Activated CD4-positive, CD25-positive, alpha-beta regulatory T cell treated with anti-CD3 and anti-CD28 coated beads, Interleukin-2, amount 50 U/mL, for 72 hours (primary cell): ENCODE measurements around the gene SERPIND1.
"Not testable (repeated sequence)": the region's sequence is repeated elsewhere in the genome, so short reads cannot be mapped to it uniquely, and the experiment has no call there.

ENCODE experiments used
- DNase-seq: peaks from one replicate; pipeline ENCODE4 v3.0.0; 2021

The SERPIND1 gene

DNA sequence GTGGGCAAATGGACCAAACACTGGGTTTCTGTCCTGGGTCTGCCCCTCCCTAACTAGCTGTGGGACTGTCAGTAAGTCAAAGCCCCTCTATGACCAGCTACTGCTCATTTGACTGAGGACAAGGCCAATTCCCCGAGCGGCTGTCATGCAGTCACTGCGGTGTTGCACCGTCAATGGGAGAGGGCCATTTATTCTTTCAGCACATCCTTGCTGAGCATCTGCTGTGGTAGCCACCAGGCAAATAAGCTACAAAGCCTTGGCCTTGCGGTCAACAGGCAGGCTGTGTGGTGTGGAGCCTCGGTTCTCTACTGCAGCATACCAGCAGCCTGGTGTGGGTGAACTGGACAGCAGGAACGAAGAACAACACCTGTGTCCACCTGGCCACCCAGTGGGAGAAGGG, 25.8 kb upstream of the SERPIND1 start:
- no peak for DNase-seq

DNA sequence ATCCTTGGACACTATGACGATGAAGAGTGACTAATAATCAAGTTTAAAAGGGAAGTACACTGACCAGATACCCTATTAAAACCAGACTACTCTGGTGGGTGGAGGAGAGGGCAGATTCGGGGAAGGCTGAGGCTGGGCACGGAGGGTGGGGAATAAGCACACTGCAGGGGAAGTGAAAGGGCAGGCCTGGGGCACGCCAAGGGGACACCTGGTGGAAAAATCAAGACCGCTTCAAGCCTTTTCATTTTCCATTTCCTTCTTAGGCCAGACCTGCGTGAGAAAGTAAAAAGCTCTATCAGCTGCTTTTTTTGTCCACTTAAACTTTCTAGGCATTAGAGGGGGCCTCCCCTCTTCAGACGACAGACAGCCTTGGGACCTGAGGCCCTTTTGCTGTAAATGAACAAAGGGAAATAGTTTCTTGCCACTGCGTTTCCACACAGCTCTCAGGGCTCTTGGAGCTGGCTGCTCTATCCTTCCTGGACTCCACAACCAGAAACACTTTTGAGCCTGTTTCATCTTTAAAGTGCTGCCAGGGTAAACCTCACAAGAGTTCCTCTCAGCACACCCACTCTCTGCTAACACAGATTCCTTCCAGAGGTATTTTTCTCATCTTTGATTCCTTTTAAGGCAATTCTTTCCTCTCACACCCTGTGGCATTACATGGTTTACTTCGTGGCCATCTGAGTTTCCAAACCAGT, 25.0 kb upstream of the SERPIND1 start:
- DNase-seq = no peak

DNA sequence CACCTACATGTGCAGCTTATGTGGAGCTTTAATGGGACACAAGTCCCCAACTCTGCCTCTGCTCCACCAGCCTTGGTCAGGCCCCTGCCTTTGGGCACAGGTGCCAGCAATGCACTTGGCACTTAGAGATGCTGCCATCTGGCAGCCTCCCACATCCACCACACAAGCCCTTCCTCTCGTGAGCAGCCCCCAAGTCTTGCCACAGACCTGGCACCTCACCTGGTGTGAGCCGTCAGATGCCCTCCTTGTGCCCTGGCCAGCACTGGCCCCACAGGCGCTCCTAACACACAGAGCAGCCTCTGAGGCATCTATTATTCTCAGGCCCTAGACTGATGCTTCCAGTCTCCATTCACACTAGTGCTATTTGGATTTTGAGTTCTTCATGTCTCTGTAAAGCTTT, 24.5 kb upstream of the SERPIND1 start:
- no peak for DNase-seq

DNA sequence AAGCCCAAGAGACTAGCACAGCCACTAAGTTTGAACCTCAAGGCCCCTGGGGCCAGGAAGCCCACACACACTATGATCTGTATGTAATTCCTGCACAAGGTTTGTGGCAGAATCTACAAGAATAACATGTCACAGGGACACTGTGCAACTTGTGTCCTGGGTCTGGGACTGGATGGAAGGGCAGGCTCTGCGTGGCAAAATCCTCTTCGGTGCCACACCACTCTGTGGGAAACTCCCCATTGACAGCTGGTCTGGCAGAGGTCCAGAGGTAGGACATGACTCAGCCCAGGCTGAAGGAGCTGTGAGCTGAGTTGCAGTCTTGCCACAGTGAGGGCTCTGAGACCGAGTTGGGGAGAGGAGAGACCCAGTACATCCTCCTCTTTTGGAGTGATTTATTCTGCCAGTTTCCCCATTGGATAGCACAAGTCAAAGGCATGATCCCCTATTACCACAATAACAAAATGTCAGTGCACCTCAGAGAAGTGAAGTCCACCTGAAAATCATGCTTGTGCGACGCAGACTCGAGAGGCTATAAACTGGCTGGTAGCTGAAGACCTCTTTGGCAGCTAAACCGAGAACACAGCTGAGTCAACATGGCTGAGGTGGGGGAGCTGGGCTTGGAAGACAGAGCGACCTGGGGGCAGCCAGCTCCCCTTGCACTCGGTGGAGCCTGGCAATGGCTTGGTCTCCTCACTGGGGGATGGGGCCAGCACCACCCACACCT, 23.3 kb upstream of the SERPIND1 start:
- DNase-seq = peak; percentile 39

DNA sequence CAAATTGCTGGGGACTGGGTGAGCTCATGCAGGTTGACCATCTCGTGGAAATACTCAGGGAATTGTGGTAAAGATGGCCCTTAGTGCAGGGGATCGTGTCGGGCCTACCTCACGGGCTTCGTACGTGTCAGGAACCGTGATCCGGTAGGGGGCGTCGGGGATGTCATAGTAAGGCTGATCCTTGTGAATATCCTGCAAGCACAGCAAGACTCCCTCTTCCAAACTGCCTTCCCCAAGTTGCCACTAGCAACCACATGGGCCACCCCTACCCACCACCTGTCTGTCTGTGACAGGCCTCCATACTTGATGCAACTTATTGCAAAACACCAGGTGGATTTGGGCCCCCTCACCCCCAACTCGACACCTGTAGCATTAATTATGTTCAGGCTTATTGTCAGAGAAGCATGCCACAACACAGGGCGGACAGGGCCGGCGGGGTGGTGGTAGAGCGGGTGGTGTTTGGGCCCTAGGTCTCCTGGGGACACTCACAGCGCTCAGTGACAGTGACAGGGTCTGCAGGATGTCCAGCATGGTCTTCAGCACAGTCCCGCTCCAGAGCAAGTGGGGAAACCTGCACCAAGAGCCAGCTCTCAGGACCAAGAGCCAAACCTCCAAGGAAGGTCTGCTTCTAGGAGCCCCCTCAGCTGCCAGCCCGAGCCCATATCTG, 22.6 kb upstream of the SERPIND1 start:
- DNase-seq = no peak

DNA sequence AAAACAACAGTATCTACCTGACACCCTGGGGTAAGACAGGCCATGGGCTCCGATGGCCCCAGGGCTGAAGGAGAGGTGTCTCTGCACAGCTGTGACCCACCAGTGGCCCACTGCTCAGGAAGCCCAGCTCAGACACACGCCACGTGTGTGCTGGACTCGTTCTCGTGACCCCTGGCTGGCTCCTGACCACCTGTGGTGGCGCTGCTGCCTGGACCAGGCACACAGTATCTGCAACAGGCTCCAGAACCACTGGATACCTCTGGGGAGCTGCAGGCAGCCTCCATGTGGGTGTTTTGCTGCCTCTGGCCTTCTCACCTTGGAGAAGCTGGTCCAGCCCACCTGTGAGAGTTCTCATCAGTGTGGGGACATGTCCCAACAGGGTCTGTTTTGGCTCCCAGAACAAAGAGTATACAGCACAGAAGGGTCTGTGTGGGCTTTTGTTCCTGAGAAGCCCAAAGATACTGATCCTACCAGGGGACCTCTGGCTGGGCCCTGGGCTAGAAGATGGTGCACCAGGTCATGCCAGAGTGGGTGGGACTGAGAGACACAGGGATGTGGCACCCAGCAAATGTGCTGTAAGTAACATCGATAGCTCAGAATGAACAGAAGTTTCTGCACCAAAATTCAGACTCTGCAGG, 21.7 kb upstream of the SERPIND1 start:
- DNase-seq = no peak

DNA sequence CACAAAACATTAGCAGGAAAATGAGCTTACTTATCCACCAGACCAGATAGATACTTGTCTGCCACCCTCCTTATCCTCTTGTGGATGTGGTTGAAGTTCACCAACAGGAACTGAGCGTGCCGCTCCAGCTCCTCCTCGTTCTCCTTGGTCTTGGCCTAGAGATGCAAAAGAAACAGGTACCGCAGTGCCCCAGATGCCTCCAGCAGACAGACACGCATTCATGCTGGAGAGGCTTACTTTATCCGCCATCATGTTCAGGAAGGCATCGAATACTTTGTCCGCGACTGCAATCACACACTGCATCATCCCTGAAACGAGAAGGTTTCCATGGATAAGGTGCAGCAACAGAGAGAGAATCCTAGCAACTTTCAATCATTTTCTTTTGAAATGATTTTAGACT, 21.0 kb upstream of the SERPIND1 start:
- DNase-seq = no peak

DNA sequence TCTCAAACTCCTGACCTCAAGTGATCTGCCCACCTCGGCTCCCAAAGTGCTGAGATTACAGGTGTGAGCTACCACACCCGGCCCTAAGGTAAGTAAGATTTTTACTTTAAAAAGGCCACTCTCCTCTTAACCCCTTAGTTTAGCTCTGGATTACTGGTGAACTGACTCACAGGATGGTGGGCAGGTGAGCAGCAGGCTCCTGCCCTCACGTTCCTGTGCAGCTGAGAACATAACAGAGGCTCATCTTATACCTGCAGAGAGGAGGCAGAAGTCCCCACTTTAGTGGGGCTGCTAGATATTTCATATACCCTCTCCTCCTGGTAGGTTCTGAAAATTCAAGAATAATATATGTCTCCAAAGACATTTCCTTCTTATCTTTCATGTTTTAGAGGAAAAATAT, 17.1 kb upstream of the SERPIND1 start:
- no peak for DNase-seq

DNA sequence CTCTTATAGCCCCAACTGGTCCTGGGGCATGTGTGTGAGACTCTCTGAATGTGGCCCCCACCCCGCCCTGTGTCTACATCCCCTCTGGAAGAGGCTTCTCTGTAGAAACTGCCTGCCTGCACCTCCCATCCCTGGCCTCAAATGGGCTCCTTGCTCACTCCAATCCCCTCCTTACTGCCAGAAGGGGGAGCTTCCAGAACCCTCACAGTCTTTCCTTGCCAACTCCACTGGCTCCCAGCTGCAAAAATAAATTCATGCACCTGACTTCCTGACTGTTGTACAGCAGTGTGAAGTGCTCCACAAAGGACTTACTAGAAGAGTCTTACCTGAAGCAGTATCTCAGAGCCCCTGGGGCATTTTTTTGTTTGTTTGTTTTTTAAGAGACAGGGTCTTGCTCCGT, 15.2 kb upstream of the SERPIND1 start:
- DNase-seq = no peak

DNA sequence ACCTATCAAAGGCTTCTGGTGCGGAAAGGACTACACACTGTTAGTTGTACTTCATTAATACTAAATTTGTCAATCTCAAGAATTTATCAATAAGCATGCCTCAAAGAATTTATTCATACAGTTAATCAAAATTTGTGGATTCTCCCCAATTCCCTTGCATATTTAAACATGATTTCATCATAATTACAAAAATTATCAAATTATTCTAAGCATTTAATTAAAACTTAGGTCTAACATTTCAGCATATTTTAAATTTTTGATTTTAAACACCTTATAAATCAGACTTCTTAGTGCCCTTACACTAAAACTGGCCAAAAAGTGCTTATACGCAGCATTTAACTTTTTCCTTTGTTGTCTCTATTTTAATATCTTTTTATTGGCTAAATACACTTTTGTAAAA, 13.8 kb upstream of the SERPIND1 start:
- no peak for DNase-seq

DNA sequence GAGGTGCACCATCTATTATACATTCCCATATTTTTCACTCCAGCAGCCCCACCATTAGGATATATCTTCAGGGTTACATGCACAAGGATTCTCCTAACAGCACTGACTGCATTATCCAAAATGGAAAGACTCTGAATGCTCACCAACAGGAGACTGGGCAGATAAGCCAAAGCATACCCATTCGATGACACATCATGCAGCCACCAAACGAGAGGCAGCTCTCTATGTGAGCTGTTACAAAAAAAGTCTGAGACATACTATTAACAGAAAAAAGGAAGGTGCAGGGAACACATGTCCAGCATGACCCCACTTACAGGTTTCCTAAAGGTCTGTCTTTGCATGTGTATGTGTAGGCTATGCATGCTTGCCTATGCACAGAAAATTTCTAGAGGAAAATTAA, 12.4 kb upstream of the SERPIND1 start:
- DNase-seq = no peak

DNA sequence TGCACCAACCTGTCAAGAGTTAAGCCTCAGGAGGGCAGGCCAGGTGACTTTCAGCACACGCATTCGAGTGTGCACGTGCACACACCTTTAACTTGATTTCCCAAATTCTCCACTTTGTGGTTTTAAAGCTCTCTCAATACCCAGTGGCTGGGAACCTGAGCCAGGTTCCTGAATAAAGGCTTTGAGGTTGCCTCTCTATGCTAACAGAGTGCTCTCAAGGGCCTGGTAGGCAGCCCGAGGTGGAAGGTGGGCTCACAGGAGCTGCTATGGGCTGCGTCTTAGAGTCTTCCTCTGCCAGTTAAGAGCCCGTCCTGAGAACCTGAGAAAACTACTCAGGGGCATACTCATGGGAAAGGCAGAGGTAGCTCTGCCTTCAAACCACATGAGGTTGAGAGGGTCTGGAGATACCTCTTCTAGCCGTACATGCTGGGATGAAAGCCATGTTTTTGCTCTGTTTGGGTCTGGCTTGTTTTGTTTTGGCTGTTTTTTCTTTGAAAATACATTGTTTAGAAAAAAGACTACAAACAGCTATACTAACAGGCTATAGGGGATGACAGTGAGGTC, 11.6 kb upstream of the SERPIND1 start:
- no peak for DNase-seq

DNA sequence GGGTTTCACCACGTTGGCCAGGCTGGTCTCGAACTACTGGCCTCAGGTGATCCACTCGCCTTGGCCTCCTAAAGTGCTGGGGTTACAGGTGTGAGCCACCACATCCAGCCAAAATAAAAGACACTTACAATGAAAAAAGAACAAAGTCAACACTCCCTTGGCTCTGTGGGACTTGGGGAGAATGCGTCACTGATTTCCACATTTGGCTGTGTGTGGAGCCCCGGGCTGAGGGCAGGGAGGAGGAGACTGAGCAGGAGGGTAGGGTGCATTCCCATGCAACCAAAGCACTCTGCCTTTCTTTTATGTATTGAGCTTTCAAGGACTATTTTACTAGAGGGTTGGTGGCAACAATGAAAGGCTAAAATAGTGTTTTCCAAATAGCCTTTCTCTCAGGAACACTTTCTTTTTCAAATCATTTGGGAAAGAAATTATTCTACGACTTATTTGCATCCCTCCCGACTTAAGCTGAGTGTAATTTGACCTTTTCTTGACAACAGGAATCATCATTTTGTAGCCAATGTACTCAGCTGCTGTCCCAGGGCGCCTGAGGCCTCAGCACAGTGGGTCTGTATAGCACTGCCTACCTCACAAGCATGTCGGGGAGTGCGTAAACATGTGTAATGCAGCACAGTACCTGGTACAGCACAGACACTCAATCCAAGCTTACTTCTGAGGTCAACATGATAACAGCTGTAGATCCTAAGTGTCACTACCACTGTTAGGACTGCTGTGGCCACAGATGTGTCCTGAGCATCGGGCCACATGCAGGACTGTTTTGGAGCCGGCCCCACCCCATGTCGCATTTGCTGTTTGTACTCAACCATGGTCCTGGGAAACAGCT, 10.1 kb upstream of the SERPIND1 start:
- DNase-seq = no peak

DNA sequence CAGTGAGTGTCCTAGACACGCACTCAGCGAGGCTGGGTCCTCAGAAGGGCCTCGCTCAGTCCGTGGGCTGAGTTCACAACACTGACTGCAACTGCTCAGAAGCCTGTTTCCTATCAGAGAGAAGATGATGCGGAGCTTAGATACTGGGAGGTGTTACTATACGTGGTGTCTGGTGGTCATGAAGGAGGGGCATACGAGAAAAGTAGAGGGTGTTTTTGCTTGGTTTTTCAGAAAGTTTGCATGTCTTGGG, 9.5 kb upstream of the SERPIND1 start:
- DNase-seq = no peak

DNA sequence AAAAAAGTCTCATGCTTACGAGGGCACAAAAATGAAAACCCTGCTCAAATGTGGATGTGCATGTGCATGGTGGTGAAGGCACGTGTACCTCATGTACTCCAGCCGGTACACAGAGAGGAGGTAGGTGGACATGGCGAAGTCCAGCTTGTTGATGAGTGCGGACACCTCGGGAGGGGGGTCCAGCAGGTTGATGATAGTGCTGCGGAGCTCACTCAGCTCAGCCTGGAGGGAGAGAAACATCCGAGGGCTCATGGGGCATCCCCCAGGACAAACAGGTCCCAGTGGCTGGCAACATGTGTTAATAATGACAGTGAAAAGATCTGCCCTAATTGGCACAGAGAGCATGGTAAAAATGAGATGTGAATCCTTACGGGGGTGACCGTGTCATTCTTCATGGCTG, 9.2 kb upstream of the SERPIND1 start:
- DNase-seq = no peak

DNA sequence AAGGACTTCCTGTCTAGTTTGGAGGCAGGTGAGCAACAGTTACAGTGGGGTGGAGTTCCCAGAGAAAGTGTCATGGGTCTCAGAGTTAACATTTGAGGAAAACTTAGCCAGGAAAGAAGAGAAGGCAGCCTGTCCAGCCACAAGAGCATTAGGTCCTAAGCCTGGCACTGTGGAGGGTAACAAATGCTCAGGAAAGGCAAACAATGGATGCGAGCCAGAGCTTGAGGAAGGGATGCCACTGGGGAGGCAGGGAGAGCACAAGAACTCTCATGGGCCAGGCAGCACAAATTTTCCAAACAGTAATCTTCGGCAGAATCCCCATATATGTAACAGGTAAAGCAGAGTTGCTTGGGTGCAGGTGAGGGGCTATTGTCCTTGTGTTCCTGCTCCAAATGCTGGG, 8.0 kb upstream of the SERPIND1 start:
- no peak for DNase-seq

DNA sequence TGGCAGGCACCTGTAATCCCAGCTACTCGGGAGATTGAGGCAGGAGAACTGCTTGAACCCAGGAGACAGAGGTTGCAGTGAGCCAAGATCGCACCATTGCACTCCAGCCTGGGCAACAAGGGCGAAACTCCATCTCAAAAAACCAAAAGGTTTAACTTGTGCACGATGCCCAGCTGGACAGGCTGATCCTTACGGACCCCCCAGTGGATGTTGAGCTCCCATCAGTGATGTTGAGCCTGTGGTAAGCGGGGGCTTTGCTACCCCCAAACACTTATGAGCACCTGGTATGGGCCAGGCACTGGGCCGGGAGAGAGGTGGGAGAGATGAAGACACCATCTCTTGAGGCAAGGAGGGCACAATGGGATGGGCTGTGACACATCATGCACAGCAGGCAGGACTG, 7.4 kb upstream of the SERPIND1 start:
- no peak for DNase-seq

DNA sequence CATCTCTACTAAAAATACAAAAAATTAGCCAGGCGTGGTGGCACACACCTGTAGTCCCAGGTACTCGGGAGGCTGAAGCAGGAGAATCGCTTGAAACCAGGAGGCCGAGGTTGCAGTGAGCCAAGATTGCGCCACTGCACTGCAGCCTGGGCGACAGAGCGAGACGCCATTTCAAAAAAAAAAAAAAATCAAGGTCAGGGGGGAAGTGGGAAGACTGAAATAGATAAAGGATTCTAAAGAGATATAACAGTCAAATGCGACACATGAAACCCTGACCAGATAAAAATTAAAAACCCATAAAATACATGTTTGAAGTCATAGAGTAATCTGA, 4.5 kb upstream of the SERPIND1 start:
- DNase-seq = not testable (repeated sequence)

DNA sequence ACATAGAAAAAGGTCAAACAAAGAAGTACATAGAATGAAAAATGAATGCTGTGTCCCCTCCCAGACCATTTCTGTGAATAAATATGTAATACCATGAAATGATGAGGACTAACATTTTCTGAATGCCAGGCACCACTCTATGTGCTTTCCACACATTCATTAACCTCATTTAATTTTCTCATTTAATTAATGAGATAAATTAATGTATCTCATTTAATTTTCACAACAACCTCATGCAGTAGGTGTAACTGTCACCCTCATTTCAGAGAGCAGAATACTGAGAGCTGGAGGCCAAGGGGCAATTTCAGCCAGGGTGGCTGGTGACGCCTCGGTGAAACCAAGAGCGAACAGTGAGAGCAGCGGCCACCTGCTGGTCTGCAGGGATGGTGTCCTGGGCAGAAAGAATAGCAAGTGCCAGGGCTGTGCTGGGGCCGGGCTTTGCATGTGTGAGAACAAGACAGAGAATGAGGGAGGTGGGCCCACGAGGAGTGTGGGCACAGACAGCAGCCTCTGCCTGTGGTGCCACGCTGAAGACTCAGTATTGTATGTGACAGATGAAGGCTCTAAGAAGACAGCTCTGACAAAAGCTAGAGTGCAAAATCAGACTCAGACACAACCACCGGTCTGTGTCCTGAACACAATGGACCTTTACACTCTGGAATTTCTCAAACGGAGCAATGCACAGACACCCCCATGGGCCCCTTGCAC, 1.8 kb upstream of the SERPIND1 start:
- no peak for DNase-seq

DNA sequence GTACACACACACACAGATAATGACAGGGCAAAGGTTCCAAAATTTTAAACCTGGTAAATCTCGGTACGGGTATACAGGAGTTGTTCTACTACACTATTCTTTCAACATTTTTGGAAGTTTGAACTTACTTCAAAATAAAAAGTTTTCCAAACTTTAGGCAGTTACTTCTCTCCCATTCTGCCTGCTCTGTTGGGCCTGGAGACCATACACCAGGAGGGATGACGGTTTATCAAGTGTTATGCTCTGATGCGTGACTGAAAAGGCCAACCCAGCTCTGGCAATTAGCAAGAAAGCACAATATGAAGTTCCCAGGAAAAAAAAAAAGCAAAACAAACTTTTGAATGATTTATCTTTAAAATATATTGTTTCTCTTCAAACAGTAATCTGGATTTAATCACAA, 969 bp downstream of the SERPIND1 start:
- DNase-seq = no peak

DNA sequence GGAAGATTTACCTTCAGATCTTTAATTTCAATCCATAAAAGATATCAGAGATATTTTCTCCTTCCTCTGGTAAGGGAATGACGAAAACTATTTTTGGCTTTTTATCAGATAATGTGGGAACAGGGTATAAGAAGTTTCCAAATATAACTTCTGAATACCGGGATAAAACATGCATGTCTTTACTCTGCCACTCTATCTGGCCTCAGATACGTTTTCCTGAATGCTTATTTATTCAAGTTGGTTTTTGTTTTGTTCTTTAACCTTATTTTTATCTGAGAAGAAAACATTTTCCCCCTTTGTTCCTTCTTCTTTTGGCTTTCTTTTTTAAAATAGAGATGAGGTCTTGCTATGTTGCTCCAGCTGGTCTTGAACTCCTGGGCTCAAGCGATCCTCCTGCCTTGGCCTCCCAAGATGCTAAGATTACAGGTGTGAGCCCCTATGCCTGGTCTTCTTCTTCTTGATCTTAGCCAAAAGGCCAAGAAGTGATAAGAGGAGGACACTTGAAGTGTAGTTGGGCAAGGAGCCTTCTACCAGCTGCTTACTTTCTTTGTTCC, 1.5 kb downstream of the SERPIND1 start:
- no peak for DNase-seq
